Measurements from ENCODE around the gene KIF5A.

GRCh38 chr12:57531836-57532235 is 18.0 kb upstream of the KIF5A start:
- no peak for TF ChIP-seq CTCF (IDR thresholded peaks at IDR 0.05)
- TF ChIP-seq POLR2A (IDR thresholded peaks at IDR 0.05): no peak
